HepG2 (cell line): ENCODE measurements around the gene LDB2. TPM values are rescaled to one million over a fixed set of nuclear protein-coding genes. Genes with fewer than 3 reads are reported as not detected.

ENCODE experiments used
- ATAC-seq: fragments of 200-7000 bp; cut with Tn5 transposase; 3 replicates; pipeline ENCODE4 v1.9.1; 2020; ENCODE audit warnings: mild to moderate bottlenecking, moderate library complexity
- BruUV-seq: library from RNA; stranded (reverse); fragments of 400-500 nt; replicated peaks from 2 replicates; lab custom pipeline; 2021; lab: Mats Ljungman, UMichigan
- CTCF ChIA-PET: fragments of 300-600 bp; formaldehyde crosslinking; extraction: SDS; loops from one replicate; lab custom pipeline; 2021; ENCODE audit warnings: low total read pairs, inconsistent platforms, low intra/inter-chr PET ratio; lab: Yijun Ruan, JAX
- POLR2A ChIA-PET: fragments of 350-600 bp; sonication (Branson Sonifier 250); formaldehyde crosslinking; loops from one replicate; lab custom pipeline; 2020; ENCODE audit warnings: antibody characterized with exemption, inconsistent platforms; lab: Yijun Ruan, JAX
- DNase-seq: peaks from one replicate; pipeline ENCODE4 v3.0.0-alpha.2; 2015; ENCODE audit warnings: low spot score
- FAIRE-seq: peaks from 3 replicates; lab custom pipeline; 2011; peaks lifted over from hg19 to GRCh38; lab: Jason Lieb, UNC
- H2AFZ ChIP-seq: one replicate; pipeline ENCODE4 v1.6.1; 2011; ENCODE audit warnings: low read length, inconsistent platforms
- H3K27ac ChIP-seq: fragments of 300-600 bp; 3 replicates; pipeline ENCODE4 v1.8.0; 2011; ENCODE audit warnings: mixed run types, mild to moderate bottlenecking, mixed read lengths, low read length, inconsistent platforms; ENCODE audit not compliant: insufficient read depth; ENCODE audit errors: extremely low read length
- H3K27me3 ChIP-seq, 2 experiments: fragments of 200-600 bp in 1 of 2; 2 replicates in 1 of 2; 3 replicates in 1 of 2; pipeline versions ENCODE4 v1.6.0 to v1.8.0; 2011; ENCODE audit warnings: low read length in 2 of 2, mild to moderate bottlenecking in 2 of 2, moderate library complexity in 2 of 2, inconsistent platforms in 1 of 2; ENCODE audit not compliant: insufficient read depth in 2 of 2, control insufficient read depth in 1 of 2
- H3K36me3 ChIP-seq, 2 experiments: fragments of 200-600 bp in 1 of 2; replicated peaks in 1 of 2; 2 replicates in 1 of 2; 3 replicates in 1 of 2; pipeline versions ENCODE4 v1.5.1 to v1.8.0; 2011; ENCODE audit warnings: low read length in 2 of 2, inconsistent platforms in 1 of 2; ENCODE audit not compliant: insufficient read depth in 2 of 2, control insufficient read depth in 1 of 2
- H3K4me1 ChIP-seq: 2 replicates; pipeline ENCODE4 v1.5.1; 2012; ENCODE audit warnings: low read length, inconsistent platforms; ENCODE audit not compliant: insufficient read depth
- H3K4me2 ChIP-seq: 2 replicates; pipeline ENCODE4 v1.6.0; 2011; ENCODE audit warnings: low read depth, low read length, inconsistent platforms
- H3K4me3 ChIP-seq, 3 experiments: fragments of 200-600 bp in 1 of 3; sonication (generic), shearing (Covaris generic) in 1 of 3; replicated peaks in 1 of 3; 2 replicates each; pipeline ENCODE4 v1.5.1; 2011 to 2016; ENCODE audit warnings: low read length in 3 of 3, inconsistent platforms in 2 of 3, low read depth in 2 of 3, mild to moderate bottlenecking in 2 of 3, control low read depth in 1 of 3, mixed read lengths in 1 of 3; ENCODE audit not compliant: insufficient read depth in 1 of 3
- H3K79me2 ChIP-seq: one replicate; pipeline ENCODE4 v1.6.1; 2011; ENCODE audit warnings: low read length, inconsistent platforms; ENCODE audit not compliant: insufficient read depth
- H3K9ac ChIP-seq: 2 replicates; pipeline ENCODE4 v1.6.0; 2011; ENCODE audit warnings: mild to moderate bottlenecking, low read depth, low read length, inconsistent platforms; ENCODE audit not compliant: insufficient read depth
- H3K9me3 ChIP-seq: 2 replicates; pipeline ENCODE4 v1.5.1; 2012; ENCODE audit warnings: mild to moderate bottlenecking, low read length
- H4K20me1 ChIP-seq: 2 replicates; pipeline ENCODE4 v1.6.0; 2011; ENCODE audit warnings: inconsistent platforms, mild to moderate bottlenecking, low read length, moderate library complexity; ENCODE audit not compliant: insufficient read depth
- CEBPB ChIP-seq: IDR thresholded peaks from 2 replicates; pipeline ENCODE4 v1.6.1; 2011; ENCODE audit warnings: low read depth, low read length, improper control_type of control experiment, borderline replicate concordance
- E2F5 ChIP-seq: sonication (generic); formaldehyde crosslinking; conservative IDR thresholded peaks from 2 replicates; pipeline ENCODE4 v1.4.0; 2020; ENCODE audit warnings: missing genetic modification reagents
- FOXJ3 ChIP-seq: sonication (generic); formaldehyde crosslinking; IDR thresholded peaks from 2 replicates; pipeline ENCODE4 v1.4.0; 2020; ENCODE audit warnings: missing genetic modification reagents, mild to moderate bottlenecking, borderline replicate concordance
- KDM5A ChIP-seq: fragments of 200-600 bp; sonication (generic); IDR thresholded peaks from 2 replicates; pipeline ENCODE4 v1.7.0; 2018; ENCODE audit warnings: antibody characterized with exemption, mild to moderate bottlenecking, low read length, borderline replicate concordance
- MLX ChIP-seq: IDR thresholded peaks from 2 replicates; pipeline ENCODE4 v1.6.1; 2016
- MYNN ChIP-seq: sonication (generic); formaldehyde crosslinking; IDR thresholded peaks from 2 replicates; pipeline ENCODE4 v1.4.0; 2020; ENCODE audit warnings: mild to moderate bottlenecking, low read depth, missing genetic modification reagents
- SMAD9 ChIP-seq: sonication (generic); formaldehyde crosslinking; IDR thresholded peaks from 2 replicates; pipeline ENCODE4 v1.5.1; 2020; ENCODE audit warnings: mild to moderate bottlenecking, missing genetic modification reagents
- SMYD3 ChIP-seq: sonication (generic); formaldehyde crosslinking; IDR thresholded peaks from 2 replicates; pipeline ENCODE4 v1.8.1; 2023; ENCODE audit warnings: mild to moderate bottlenecking, missing genetic modification reagents
- SNRNP70 ChIP-seq: fragments of 200-400 bp; formaldehyde crosslinking; IDR thresholded peaks from 2 replicates; pipeline ENCODE4 v1.6.1; 2017; ENCODE audit warnings: mild to moderate bottlenecking, low read depth, low read length, moderate library complexity
- ZMAT3 ChIP-seq: sonication (generic); formaldehyde crosslinking; conservative IDR thresholded peaks from 2 replicates; pipeline ENCODE4 v1.7.0; 2021; ENCODE audit warnings: missing genetic modification reagents
- ZNF570 ChIP-seq: sonication (generic); formaldehyde crosslinking; IDR thresholded peaks from 2 replicates; pipeline ENCODE4 v1.4.0; 2020; ENCODE audit warnings: mild to moderate bottlenecking, missing genetic modification reagents, borderline replicate concordance
- ZNF724P ChIP-seq: sonication (generic); formaldehyde crosslinking; IDR thresholded peaks from 2 replicates; pipeline ENCODE4 v1.8.0; 2022; ENCODE audit warnings: missing genetic modification reagents, borderline replicate concordance
- ZNF746 ChIP-seq: sonication (generic); formaldehyde crosslinking; IDR thresholded peaks from 2 replicates; pipeline ENCODE4 v1.8.0; 2022; ENCODE audit warnings: mild to moderate bottlenecking, missing genetic modification reagents
- ZNF749 ChIP-seq: sonication (generic); formaldehyde crosslinking; IDR thresholded peaks from 2 replicates; pipeline ENCODE4 v1.8.0; 2022; ENCODE audit warnings: mild to moderate bottlenecking, missing genetic modification reagents, moderate library complexity, borderline replicate concordance
- WGBS: methylation state at CpG from one replicate; pipeline ENCODE4 v1.1.6; 2017; ENCODE audit warnings: low lambda C conversion rate; 5-methylcytosine and 5-hydroxymethylcytosine counted together
- in situ Hi-C: cut with HindIII; loops from 2 replicates; pipeline ENCODE4 v1.10.0; 2017; ENCODE audit warnings: low pct_unique_long_range_greater_than_20kb; ENCODE audit not compliant: extremely low pct_ligation_motif_present
- intact Hi-C: fragments of 100-400 bp; cut with micrococcal nuclease; formaldehyde crosslinking; loops from one replicate; pipeline ENCODE4 v1.10.0; 2022; ENCODE audit not compliant: unreplicated experiment
- polyA plus RNA-seq, 8 experiments: library from polyadenylated mRNA; depleted of rRNA in 3 of 8; stranded (reverse) in 7 of 8; unstranded in 1 of 8; fragments of >200 nt; fragmentation: Illumina TruSeq in 4 of 8; extraction: Trizol in 4 of 8; gene quantifications; 2 replicates each; pipeline versions ENCODE4 v1.2.1 to v1.2.3, GENCODE V29; 2011 to 2016; ENCODE audit warnings: low read depth in 4 of 8, missing spikeins in 1 of 8, mixed read lengths in 1 of 8; ENCODE audit not compliant: insufficient read depth in 1 of 8
- total RNA-seq, 5 experiments: library from RNA; depleted of rRNA; stranded (reverse); fragments of >200 nt; fragmentation: Illumina TruSeq; extraction: Trizol; gene quantifications; 2 replicates each; pipeline ENCODE4 v1.2.3, GENCODE V29; 2016; ENCODE audit warnings: low read depth in 1 of 5

LDB2 gene
- total and polyA plus RNA-seq, 2 of the 13 experiments (the other 11 are each of a cell fraction or from before 2014, with no cell fraction given) = not detected

- Histone ChIP-seq H4K20me1 (no peaks in the 10 kb centered on the region), H3K36me3 (no peaks in the 10 kb centered on the region), H3K4me3 (no peak overlapping the region), H3K27ac (no peak overlapping the region), H3K27me3 (peaks cover 0 to 11% of the 10 kb centered on the region in 2 experiments; a peak in 1 of 5 replicates), H3K4me1 (no peaks in the 10 kb centered on the region), H3K9me3 (no peaks in the 10 kb centered on the region), H2AFZ (no peak overlapping the region), H3K4me2 (no peak overlapping the region), H3K79me2 (no peaks in the 10 kb centered on the region), H3K9ac (no peak overlapping the region)
- in situ Hi-C loops (loop anchor here (25.0 kb wide), 1 partner anchor 396 kb away; no protein-coding TSS in a partner anchor), intact Hi-C loops (no loop called here)
- DNase-seq = no peak
- POLR2A ChIA-PET = no interaction called here
- TF ChIP-seq ZNF724P (CRISPR knock-in tag) = no peak
- TF ChIP-seq MLX (CRISPR knock-in tag) = no peak
- no peak for TF ChIP-seq MYNN (CRISPR knock-in tag)
- TF ChIP-seq SMYD3 (CRISPR knock-in tag) = no peak
- no peak for TF ChIP-seq SMAD9
- TF ChIP-seq CEBPB = no peak
- no peak for TF ChIP-seq ZMAT3 (CRISPR knock-in tag)
- TF ChIP-seq FOXJ3 (CRISPR knock-in tag) = no peak
- TF ChIP-seq SNRNP70 = no peak
- TF ChIP-seq ZNF570 (CRISPR knock-in tag) = no peak
- no peak for TF ChIP-seq KDM5A
- TF ChIP-seq ZNF749 = no peak
- TF ChIP-seq ZNF746 (CRISPR knock-in tag) = no peak
- no peak for TF ChIP-seq E2F5 (CRISPR knock-in tag)
- no peak for ATAC-seq
- CTCF ChIA-PET = no interaction called here
- BruUV-seq = no TSS peak
- FAIRE-seq = no peak
- WGBS = 0% methylated on average over 4 of the region's 4 CpGs
Measured at GRCh38 chr4:16733509-16733908, 164.9 kb downstream of the LDB2 start.
